Pons (tissue), 1 donor: Measurements from ENCODE around the gene PYM1.

ENCODE experiments used
- DNase-seq: peaks from one replicate; pipeline ENCODE4 v3.0.0-alpha.2; 2016; ENCODE audit warnings: low spot score

Gene PYM1

GRCh38 chr12:55927588-55928502 is at the start of gene PYM1:
TSS of gene PYM1 (minus strand) at chr12:55927894. CDS start at chr12:55927761, 133 bp downstream.
- peak; percentile 70 for DNase-seq

- peak; percentile 34 for DNase-seq
Observed at GRCh38 chr12:55974308-55974730, 46.6 kb upstream of the PYM1 start.

- peak; percentile 100 for DNase-seq
Observed at GRCh38 chr12:55973599-55974307, 46.1 kb upstream of the PYM1 start, which contains the start of gene RAB5B. TSS of gene RAB5B (plus strand) at chr12:55974078. CDS start at chr12:55986961, 12,883 bp downstream.

- DNase-seq = no peak
Observed at GRCh38 chr12:55972911-55973598, 45.4 kb upstream of the PYM1 start.

GRCh38 chr12:55972456-55972855 is 44.8 kb upstream of the PYM1 start:
- no peak for DNase-seq

- peak; percentile 22 for DNase-seq
Observed at GRCh38 chr12:55972042-55972441, 44.3 kb upstream of the PYM1 start.

- DNase-seq = no peak
Observed at GRCh38 chr12:55970775-55971174, 43.1 kb upstream of the PYM1 start.

GRCh38 chr12:55969356-55969755 is 41.7 kb upstream of the PYM1 start:
- no peak for DNase-seq

- DNase-seq = peak; percentile 75
Observed at GRCh38 chr12:55966408-55967281, 39.0 kb upstream of the PYM1 start, which contains the start of gene CDK2. TSS of gene CDK2 (plus strand) at chr12:55966830. CDS start at chr12:55967009, 179 bp downstream.

- DNase-seq = no peak
Observed at GRCh38 chr12:55965941-55966407, 38.3 kb upstream of the PYM1 start, which contains the start of gene PMEL. TSS of gene PMEL (minus strand) at chr12:55966042. CDS start at chr12:55966011, 31 bp downstream.

GRCh38 chr12:55965240-55965639 is 37.5 kb upstream of the PYM1 start:
- DNase-seq = no peak

GRCh38 chr12:55963760-55964159 is 36.1 kb upstream of the PYM1 start:
- no peak for DNase-seq

GRCh38 chr12:55957106-55957859 is 29.6 kb upstream of the PYM1 start:
- DNase-seq = no peak

- no peak for DNase-seq
Observed at GRCh38 chr12:55955800-55956508, 28.3 kb upstream of the PYM1 start.

- no peak for DNase-seq
Observed at GRCh38 chr12:55955344-55955743, 27.6 kb upstream of the PYM1 start.

GRCh38 chr12:55946553-55946952 is 18.9 kb upstream of the PYM1 start:
- no peak for DNase-seq

- no peak for DNase-seq
Observed at GRCh38 chr12:55942577-55943136, 15.0 kb upstream of the PYM1 start.

GRCh38 chr12:55942055-55942454 is 14.4 kb upstream of the PYM1 start:
- DNase-seq = no peak

GRCh38 chr12:55940065-55940732 is 12.5 kb upstream of the PYM1 start:
- peak; percentile 88 for DNase-seq
